IMR-90 (cell line): ENCODE results near the gene NPLOC4. TPM values are rescaled to one million over a fixed set of nuclear protein-coding genes. Genes with fewer than 3 reads are reported as not detected.

Source experiments
- ATAC-seq: fragments of 200-7000 bp; cut with Tn5 transposase; 2 replicates; pipeline ENCODE4 v1.9.1; 2020; ENCODE audit warnings: low read depth, mild to moderate bottlenecking, moderate library complexity
- BruUV-seq: library from RNA; stranded (reverse); fragments of 400-500 nt; replicated peaks from 2 replicates; lab custom pipeline; 2021; lab: Mats Ljungman, UMichigan
- CTCF ChIA-PET: fragments of 300-600 bp; formaldehyde crosslinking; extraction: SDS; loops from one replicate; lab custom pipeline; 2021; ENCODE audit warnings: antibody characterized with exemption; lab: Yijun Ruan, JAX
- POLR2A ChIA-PET: fragments of 300-600 bp; sonication (Branson Sonifier 250); formaldehyde crosslinking; loops from one replicate; lab custom pipeline; 2022; ENCODE audit warnings: antibody characterized with exemption; ENCODE audit not compliant: unreplicated experiment; lab: Charles Lee
- DNase-seq: peaks from one replicate; pipeline ENCODE4 v3.0.0; 2013
- H2AFZ ChIP-seq: replicated peaks from 2 replicates; pipeline ENCODE3; 2013; ENCODE audit warnings: low read length, mild to moderate bottlenecking; ENCODE audit not compliant: poor library complexity
- H2AK5ac ChIP-seq: 2 replicates; pipeline ENCODE4 v1.6.1; 2013; ENCODE audit warnings: low read depth, low read length, inconsistent platforms
- H2AK9ac ChIP-seq: replicated peaks from 2 replicates; pipeline ENCODE3; 2013; ENCODE audit warnings: mild to moderate bottlenecking, low read depth, low read length, moderate library complexity; ENCODE audit not compliant: poor library complexity
- H2BK120ac ChIP-seq: 2 replicates; pipeline ENCODE4 v1.6.1; 2013; ENCODE audit warnings: low read depth, low read length, inconsistent platforms
- H2BK15ac ChIP-seq: 3 replicates; pipeline ENCODE4 v1.6.1; 2013; ENCODE audit warnings: low read depth, low read length, inconsistent platforms
- H2BK20ac ChIP-seq: 2 replicates; pipeline ENCODE4 v1.6.1; 2013; ENCODE audit warnings: low read depth, mild to moderate bottlenecking, inconsistent platforms, low read length, moderate library complexity
- H2BK5ac ChIP-seq: 2 replicates; pipeline ENCODE4 v1.6.1; 2013; ENCODE audit warnings: mild to moderate bottlenecking, low read depth, low read length, inconsistent platforms; ENCODE audit not compliant: poor library complexity, severe bottlenecking
- H3K14ac ChIP-seq: replicated peaks from 2 replicates; pipeline ENCODE4 v1.6.1; 2013; ENCODE audit warnings: low read depth, low read length, inconsistent platforms
- H3K18ac ChIP-seq: 2 replicates; pipeline ENCODE4 v1.6.1; 2013; ENCODE audit warnings: low read depth, low read length, control low read depth
- H3K23ac ChIP-seq: 2 replicates; pipeline ENCODE4 v1.6.1; 2013; ENCODE audit warnings: low read depth, low read length, inconsistent platforms
- H3K27ac ChIP-seq: 2 replicates; pipeline ENCODE4 v1.5.1; 2013; ENCODE audit warnings: mild to moderate bottlenecking, control low read depth, low read length; ENCODE audit not compliant: insufficient read depth
- H3K27me3 ChIP-seq: 2 replicates; pipeline ENCODE4 v1.6.1; 2013; ENCODE audit warnings: low read length; ENCODE audit not compliant: control insufficient read depth, insufficient read depth
- H3K36me3 ChIP-seq: 2 replicates; pipeline ENCODE4 v1.6.1; 2013; ENCODE audit warnings: low read length, mixed read lengths; ENCODE audit not compliant: control insufficient read depth, insufficient read depth
- H3K4ac ChIP-seq: 2 replicates; pipeline ENCODE4 v1.6.1; 2013; ENCODE audit warnings: low read depth, low read length, inconsistent platforms
- H3K4me1 ChIP-seq: 2 replicates; pipeline ENCODE4 v1.6.1; 2013; ENCODE audit warnings: low read length, mixed read lengths; ENCODE audit not compliant: control insufficient read depth, insufficient read depth
- H3K4me2 ChIP-seq: 2 replicates; pipeline ENCODE4 v1.6.1; 2013; ENCODE audit warnings: low read depth, mild to moderate bottlenecking, control low read depth, low read length, moderate library complexity
- H3K4me3 ChIP-seq: 2 replicates; pipeline ENCODE4 v1.5.1; 2013; ENCODE audit warnings: low read depth, mild to moderate bottlenecking, control low read depth, low read length, moderate library complexity; ENCODE audit not compliant: insufficient read depth
- H3K56ac ChIP-seq: 2 replicates; pipeline ENCODE4 v1.6.1; 2013; ENCODE audit warnings: low read length, inconsistent platforms; ENCODE audit not compliant: insufficient read depth; ENCODE audit errors: extremely low read depth
- H3K79me1 ChIP-seq, 2 experiments: 2 replicates each; pipeline ENCODE4 v1.6.1; 2013; ENCODE audit warnings: low read length in 2 of 2, inconsistent platforms in 1 of 2, low read depth in 1 of 2
- H3K9ac ChIP-seq: 2 replicates; pipeline ENCODE4 v1.6.1; 2013; ENCODE audit warnings: low read depth, low read length, control low read depth
- H3K9me1 ChIP-seq: 2 replicates; pipeline ENCODE4 v1.6.1; 2013; ENCODE audit warnings: low read length, inconsistent platforms; ENCODE audit not compliant: insufficient read depth
- H3K9me3 ChIP-seq: 2 replicates; pipeline ENCODE4 v1.6.1; 2013; ENCODE audit warnings: low read length; ENCODE audit not compliant: control insufficient read depth, insufficient read depth
- H4K20me1 ChIP-seq: 2 replicates; pipeline ENCODE4 v1.6.1; 2013; ENCODE audit warnings: low read length, inconsistent platforms; ENCODE audit not compliant: insufficient read depth
- H4K5ac ChIP-seq: 2 replicates; pipeline ENCODE4 v1.6.1; 2013; ENCODE audit warnings: mild to moderate bottlenecking, low read depth, low read length, control low read depth
- H4K8ac ChIP-seq, 2 experiments: 2 replicates each; pipeline ENCODE4 v1.6.1; 2013; ENCODE audit warnings: low read depth in 2 of 2, low read length in 2 of 2, control low read depth in 1 of 2, inconsistent platforms in 1 of 2
- H4K91ac ChIP-seq: 2 replicates; pipeline ENCODE4 v1.6.1; 2013; ENCODE audit warnings: low read depth, low read length, inconsistent platforms; ENCODE audit not compliant: insufficient read depth
- CEBPB ChIP-seq: IDR thresholded peaks from 2 replicates; pipeline ENCODE4 v1.6.1; 2012; ENCODE audit warnings: low read depth, low read length, improper control_type of control experiment
- NFE2L2 ChIP-seq: fragments of 150-350 bp; IDR thresholded peaks from 2 replicates; pipeline ENCODE4 v1.6.1; 2016; ENCODE audit warnings: low read depth, mild to moderate bottlenecking, low read length
- SMC3 ChIP-seq: fragments of 150-350 bp; IDR thresholded peaks from 2 replicates; pipeline ENCODE4 v1.6.1; 2016; ENCODE audit warnings: low read depth, mild to moderate bottlenecking, antibody characterized with exemption, low read length, moderate library complexity
- WGBS, 2 experiments: methylation state at CpG; one replicate each; pipeline versions ENCODE4 v1.1.5 to v1.1.7; 2013; ENCODE audit warnings: missing lambda C conversion rate in 2 of 2; ENCODE audit not compliant: insufficient read length in 1 of 2; ENCODE audit errors: extremely low coverage in 2 of 2; 5-methylcytosine and 5-hydroxymethylcytosine counted together
- dilution Hi-C: fragments of 300-500 bp; cut with HindIII; formaldehyde crosslinking; loops from one replicate; pipeline ENCODE4 v1.14.3; 2018; ENCODE audit warnings: low sequenced_read_pairs; ENCODE audit not compliant: unreplicated experiment
- in situ Hi-C: fragments of 300-500 bp; cut with MboI; formaldehyde crosslinking; loops from 3 replicates; pipeline ENCODE4 v1.14.3; 2019; ENCODE audit warnings: low sequenced_read_pairs, inconsistent platforms, mixed read lengths
- intact Hi-C: fragments of 100-400 bp; cut with micrococcal nuclease; formaldehyde crosslinking; loops from 2 replicates; pipeline ENCODE4 v1.10.0; 2022
- polyA plus RNA-seq, 3 experiments: library from polyadenylated mRNA; depleted of rRNA; stranded (reverse); fragments of >200 nt; gene quantifications; 2 replicates each; pipeline ENCODE4 v1.2.3, GENCODE V29; 2012; ENCODE audit warnings: low replicate concordance in 1 of 3
- total RNA-seq: library from RNA; depleted of rRNA; stranded (reverse); fragments of >200 nt; gene quantifications from 2 replicates; pipeline ENCODE4 v1.2.3, GENCODE V29; 2012

The NPLOC4 gene
- total and polyA plus RNA-seq, 2 of the 4 experiments (the other 2 are of a cell fraction), result 70.4 to 78.3 TPM

DNA sequence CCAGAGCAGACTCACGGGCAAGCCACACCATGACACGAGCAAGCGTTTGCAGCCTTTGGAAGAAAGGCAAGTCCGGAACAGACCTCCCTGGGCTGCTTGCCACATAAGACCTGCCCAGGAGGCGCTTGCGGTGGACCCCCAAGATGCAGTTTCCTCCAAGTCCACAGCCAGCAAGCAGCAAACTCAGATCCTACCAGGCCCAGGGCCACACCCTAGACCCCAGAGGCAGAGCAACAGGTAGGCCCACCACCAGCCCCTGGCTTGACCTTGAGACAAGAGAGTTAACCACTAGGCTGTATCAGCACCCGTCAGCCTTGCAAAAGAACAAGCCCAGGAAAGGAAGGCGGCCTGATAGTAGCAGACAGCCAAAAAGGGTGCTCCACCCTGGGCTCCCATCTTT, 87.1 kb downstream of the NPLOC4 start:
- DNase-seq, result no peak
- CTCF ChIA-PET, result no interaction called here

More for the DNA sequence above, 87.1 kb downstream of the NPLOC4 start:
- Histone ChIP-seq H3K27me3 (no peaks in the 10 kb centered on the region), H3K79me1 (peaks cover 17 to 58% of the 10 kb centered on the region in 2 experiments), H3K18ac (no peak overlapping the region), H3K23ac (no peak overlapping the region), H3K36me3 (peaks cover 43% of the 10 kb centered on the region), H2AFZ (peak overlapping the region; percentile 11), H3K9me1 (peaks cover 11% of the 10 kb centered on the region), H2BK20ac (no peak overlapping the region), H3K14ac (no peak overlapping the region), H3K4me2 (no peak overlapping the region), H2BK5ac (no peak overlapping the region), H3K9ac (no peak overlapping the region), H2BK15ac (no peak overlapping the region), H3K9me3 (no peaks in the 10 kb centered on the region), H4K5ac (no peak overlapping the region), H4K8ac (no peak overlapping the region), H3K56ac (no peak overlapping the region), H3K4me3 (no peak overlapping the region), H2AK9ac (peak overlapping the region; percentile 42), H4K91ac (no peak overlapping the region), H4K20me1 (peaks cover 33% of the 10 kb centered on the region), H2BK120ac (no peak overlapping the region), H2AK5ac (no peak overlapping the region), H3K4me1 (peaks cover 15% of the 10 kb centered on the region), H3K27ac (no peak overlapping the region), H3K4ac (no peak overlapping the region)
- POLR2A ChIA-PET, result no interaction called here
- no peak for ATAC-seq
- in situ Hi-C loops, result no loop called here
- TF ChIP-seq NFE2L2, result no peak
- no peak for TF ChIP-seq SMC3
- no peak for TF ChIP-seq CEBPB
- 100% methylated on average over 2 of the region's 8 CpGs; no CpG with 5 or more reads in 1 of the 2 experiments for WGBS, 2 experiments
- BruUV-seq, result no TSS peak
- dilution Hi-C loops, result no loop called here
- intact Hi-C loops, result no loop called here
